Stimulated activated CD8-positive, alpha-beta memory T cell treated with anti-CD3 and anti-CD28 coated beads, Interleukin-7, amount 100 ng/mL, for 4 hours (primary cell): ENCODE measurements around the gene AOX1.
"Not testable (repeated sequence)": the region's sequence is repeated elsewhere in the genome, so short reads cannot be mapped to it uniquely, and the experiment has no call there.

Experiments
- DNase-seq, 2 donors: peaks; one replicate each; pipeline ENCODE4 v3.0.0-alpha.2; 2020; ENCODE audit warnings: low read depth in 2 of 2

AOX1 gene

GRCh38 chr2:200665626-200666453, 80.0 kb downstream of the AOX1 start:
- DNase-seq: no peak

- no peak for DNase-seq
These were observed 81.6 kb downstream of the AOX1 start for GRCh38 chr2:200667413-200667812.

- no peak for DNase-seq
These were observed 82.7 kb downstream of the AOX1 start for GRCh38 chr2:200668478-200668877.

GRCh38 chr2:200669308-200669707, 83.5 kb downstream of the AOX1 start:
- DNase-seq: no peak

- DNase-seq: no peak
These were observed 84.5 kb downstream of the AOX1 start for GRCh38 chr2:200670313-200670712.

- no peak for DNase-seq
These were observed 84.9 kb downstream of the AOX1 start for GRCh38 chr2:200670751-200671150.

- no peak for DNase-seq
These were observed 87.4 kb downstream of the AOX1 start for GRCh38 chr2:200673191-200673590.

GRCh38 chr2:200674837-200675236, 89.0 kb downstream of the AOX1 start:
- DNase-seq: no peak

GRCh38 chr2:200677171-200677570, 91.4 kb downstream of the AOX1 start:
- DNase-seq: no peak

- no peak for DNase-seq
These were observed 92.1 kb downstream of the AOX1 start for GRCh38 chr2:200677721-200678532.

- no peak for DNase-seq
These were observed 93.3 kb downstream of the AOX1 start for GRCh38 chr2:200679127-200679526.

- DNase-seq: no peak
These were observed 93.7 kb downstream of the AOX1 start for GRCh38 chr2:200679535-200679934.

- no peak for DNase-seq
These were observed 95.9 kb downstream of the AOX1 start for GRCh38 chr2:200681697-200682096.

- DNase-seq: not testable (repeated sequence)
These were observed 96.6 kb downstream of the AOX1 start for GRCh38 chr2:200682407-200682806.

- no peak for DNase-seq
These were observed 102.4 kb downstream of the AOX1 start for GRCh38 chr2:200687922-200688920.

- DNase-seq: no peak
These were observed 103.3 kb downstream of the AOX1 start for GRCh38 chr2:200689115-200689514.

- DNase-seq: no peak
These were observed 108.1 kb downstream of the AOX1 start for GRCh38 chr2:200693836-200694470.

GRCh38 chr2:200695191-200695590, 109.4 kb downstream of the AOX1 start:
- DNase-seq: no peak

GRCh38 chr2:200695601-200696000, 109.8 kb downstream of the AOX1 start:
- DNase-seq: no peak

- no peak for DNase-seq
These were observed 112.4 kb downstream of the AOX1 start for GRCh38 chr2:200698217-200698616.

GRCh38 chr2:200699310-200699709, 113.5 kb downstream of the AOX1 start:
- DNase-seq: no peak
